Lower leg skin (tissue), 4 donors: ENCODE measurements around the gene CIBAR2. TPM values are rescaled to one million over a fixed set of nuclear protein-coding genes. Genes with fewer than 3 reads are reported as not detected.

Experiments used
- DNase-seq, 2 donors: peaks; one replicate each; pipeline ENCODE4 v3.0.0-alpha.2; 2019; ENCODE audit warnings: low spot score in 2 of 2
- H3K4me3 ChIP-seq: fragments of 200-600 bp; sonication (generic); 2 replicates; pipeline ENCODE4 v1.5.1; 2017; ENCODE audit warnings: mild to moderate bottlenecking, low read depth; ENCODE audit not compliant: poor library complexity, severe bottlenecking
- CTCF ChIP-seq, 3 donors: fragments of 450-650 bp; IDR thresholded peaks; one replicate each; pipeline ENCODE4 v1.5.1; 2016; ENCODE audit warnings: antibody characterized with exemption in 3 of 3, mild to moderate bottlenecking in 3 of 3, moderate library complexity in 2 of 3
- POLR2A ChIP-seq, 2 donors: fragments of 450-650 bp; IDR thresholded peaks; one replicate each; pipeline ENCODE4 v1.6.1; 2016 to 2017; ENCODE audit warnings: antibody characterized with exemption in 2 of 2, mild to moderate bottlenecking in 1 of 2, moderate library complexity in 1 of 2
- WGBS, 2 donors: methylation state at CpG; one replicate each; pipeline ENCODE4 v1.1.5; 2018; 5-methylcytosine and 5-hydroxymethylcytosine counted together
- intact Hi-C: fragments of 100-400 bp; cut with DNase I; formaldehyde crosslinking; loops from one replicate; pipeline ENCODE4 v1.15.0; 2023; ENCODE audit warnings: low total_unique reads
- total RNA-seq, 4 donors: library from RNA; depleted of rRNA; stranded (reverse); fragments of >200 nt; gene quantifications; one replicate each; pipeline ENCODE4 v1.1.0, GENCODE V29; 2016

Gene CIBAR2
- total RNA-seq, 4 donors from 2014 or later, result not detected

- no peak for TF ChIP-seq CTCF (IDR thresholded peaks at IDR 0.05)
- no peak for TF ChIP-seq POLR2A (IDR thresholded peaks at IDR 0.05)
- intact Hi-C loops, result no loop called here
- H3K4me3 ChIP-seq, result no peak overlapping the region
- no peak for DNase-seq
Measured at GRCh38 chr16:85156869-85157268, 44.6 kb upstream of the CIBAR2 start.

GRCh38 chr16:85156440-85156839 is 44.2 kb upstream of the CIBAR2 start:
- TF ChIP-seq POLR2A (IDR thresholded peaks at IDR 0.05) (no peak), CTCF (IDR thresholded peaks at IDR 0.05) (no peak)
- no peak for DNase-seq
- H3K4me3 ChIP-seq, result no peak overlapping the region
- 94 to 97% methylated on average over 7 of the region's 7 CpGs for WGBS, 2 donors
- intact Hi-C loops, result no loop called here

GRCh38 chr16:85153656-85154091 is 41.4 kb upstream of the CIBAR2 start:
- H3K4me3 ChIP-seq, result no peak overlapping the region
- 71% methylated on average over 12 of the region's 12 CpGs for WGBS, 2 donors
- TF ChIP-seq CTCF (IDR thresholded peaks at IDR 0.05) (no peak), POLR2A (IDR thresholded peaks at IDR 0.05) (no peak)
- DNase-seq, result peak in 1 of 2 donors; percentile 85
- intact Hi-C loops, result no loop called here

GRCh38 chr16:85153046-85153445 is 40.8 kb upstream of the CIBAR2 start:
- no peak overlapping the region for H3K4me3 ChIP-seq
- intact Hi-C loops, result no loop called here
- WGBS, 2 donors, result 78 to 80% methylated on average over 8 of the region's 8 CpGs
- TF ChIP-seq POLR2A (IDR thresholded peaks at IDR 0.05), result no peak
- peak in 1 of 2 donors; percentile 80 for DNase-seq

- 65 to 68% methylated on average over 13 to 14 of the region's 14 CpGs for WGBS, 2 donors
- intact Hi-C loops, result no loop called here
- peak in 1 of 2 donors; percentile 84 for DNase-seq
Measured at GRCh38 chr16:85152414-85153030, 40.2 kb upstream of the CIBAR2 start.

More at GRCh38 chr16:85152414-85153030, 40.2 kb upstream of the CIBAR2 start:
- no peak overlapping the region for H3K4me3 ChIP-seq
- no peak for TF ChIP-seq CTCF (IDR thresholded peaks at IDR 0.05)
- no peak for TF ChIP-seq POLR2A (IDR thresholded peaks at IDR 0.05)
